Fibroblast of skin of left quadriceps (primary cell): ENCODE measurements around the gene AACS.
A peak's percentile ranks its signal among the peaks of the same experiment; 100 is the strongest.

Source experiments
- DNase-seq, 2 experiments: peaks; one replicate each; pipeline ENCODE4 v3.0.0-alpha.2; 2013; ENCODE audit warnings: low read depth in 2 of 2

The AACS gene

GRCh38 chr12:125151284-125151683 is 86.0 kb downstream of the AACS start:
- no peak for DNase-seq

DNA sequence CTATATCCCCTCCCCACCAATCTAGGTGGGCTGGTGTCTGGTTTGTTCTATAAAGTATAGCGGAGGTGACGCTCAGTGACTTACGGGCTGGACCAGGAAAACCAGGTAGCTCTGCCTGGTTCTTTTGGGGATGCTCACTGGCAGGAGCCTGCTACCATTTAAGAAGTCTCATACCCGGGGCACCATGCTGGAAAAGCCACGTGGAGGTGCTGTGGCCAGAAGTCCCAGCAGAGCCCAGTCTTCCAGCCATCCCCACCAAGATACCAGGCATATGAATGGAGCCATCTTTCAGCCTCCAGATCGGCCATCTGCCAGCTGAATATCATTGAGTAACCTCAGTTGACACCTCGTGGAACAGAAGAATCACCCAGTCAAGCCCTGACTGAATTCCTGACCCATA is 87.2 kb downstream of the AACS start:
- no peak for DNase-seq

DNA sequence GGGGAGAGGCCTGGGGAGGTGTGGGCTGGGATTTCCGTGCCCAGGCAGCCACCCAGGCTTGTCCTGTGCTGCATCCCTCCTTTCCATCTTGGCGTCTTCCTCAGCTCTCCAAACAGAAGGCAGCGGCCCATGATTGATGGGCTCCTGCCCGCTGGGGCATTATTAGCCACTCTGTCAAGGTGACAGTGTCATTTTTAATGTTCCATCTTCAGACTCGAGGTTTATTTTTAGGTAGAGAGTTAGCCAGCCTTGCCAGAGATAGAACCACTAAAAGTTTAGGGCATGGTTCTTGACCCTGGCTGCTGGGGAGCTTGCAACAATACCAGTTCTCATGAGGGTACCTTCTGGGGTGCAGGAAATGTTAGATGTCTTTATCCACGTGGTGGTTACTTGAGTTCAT is 90.1 kb downstream of the AACS start:
- no peak for DNase-seq

DNA sequence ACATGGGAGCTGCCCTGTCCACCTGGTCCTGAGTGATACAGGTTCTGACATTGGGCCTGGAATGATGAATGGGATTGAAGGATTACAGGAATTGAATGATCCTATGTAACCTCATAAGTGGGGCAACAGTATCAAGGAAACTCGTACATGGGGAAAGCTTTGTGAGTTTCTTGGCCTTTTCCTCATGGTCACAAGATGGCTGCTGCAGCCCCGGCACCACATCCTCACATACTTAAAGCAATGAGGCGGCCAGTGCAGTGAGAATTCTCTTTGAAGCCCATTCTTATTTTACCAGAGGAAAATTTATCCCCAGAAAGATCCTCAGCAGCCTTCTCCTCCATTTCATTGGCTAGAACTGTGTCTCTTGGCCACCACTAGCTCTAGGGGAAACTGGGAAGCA is 91.9 kb downstream of the AACS start:
- no peak for DNase-seq

DNA sequence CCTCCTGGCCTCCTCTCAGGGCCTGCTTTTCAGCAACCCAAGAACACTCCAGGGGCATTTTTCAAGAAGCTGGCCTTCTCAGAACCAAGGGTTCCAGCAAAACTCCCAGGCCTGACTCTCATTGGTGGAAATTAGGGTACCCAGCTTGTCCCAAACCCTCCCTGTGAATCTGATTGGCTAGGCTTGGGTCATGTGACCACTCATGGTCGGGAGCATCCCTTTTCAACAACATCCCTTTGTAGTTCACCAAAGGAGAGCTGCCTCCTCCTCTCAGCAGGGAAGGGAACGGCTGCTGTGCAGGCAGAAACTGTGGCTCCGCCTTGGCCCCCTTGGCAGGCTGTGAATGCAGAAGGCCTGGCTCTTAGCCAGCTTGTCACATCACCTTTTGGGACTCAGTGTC is 94.5 kb downstream of the AACS start:
- no peak for DNase-seq

DNA sequence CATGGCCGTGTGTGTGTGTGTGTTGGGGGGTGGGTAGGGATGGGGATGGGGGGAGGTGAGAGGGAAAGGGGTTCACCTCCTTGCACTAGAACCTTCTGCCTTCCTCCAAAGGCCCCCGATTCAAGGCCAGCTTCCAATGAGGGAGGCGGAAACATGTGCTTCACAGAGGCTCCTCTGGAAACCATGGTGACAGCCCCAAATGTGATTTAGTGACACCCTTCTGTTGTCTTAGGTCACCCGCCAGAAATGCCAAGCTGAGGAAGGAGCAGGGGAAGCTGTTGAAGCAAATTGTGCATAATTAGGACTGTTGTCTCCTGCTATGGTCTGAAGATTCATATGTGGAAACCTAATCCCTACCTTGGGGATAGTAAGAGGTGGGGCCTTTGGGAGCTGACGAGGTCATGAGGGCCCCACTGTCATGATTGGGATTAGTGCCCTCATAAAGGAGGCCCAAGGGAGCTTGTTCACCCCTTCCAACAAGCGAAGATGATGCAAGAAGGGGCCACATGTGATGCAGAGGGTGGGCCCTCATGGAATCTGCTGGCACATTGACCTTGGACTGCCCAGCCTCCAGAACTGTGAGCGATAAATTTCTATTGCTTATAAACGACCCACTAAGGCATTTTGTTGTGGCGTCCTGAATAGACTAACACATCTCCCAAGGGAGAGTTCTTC is 95.2 kb downstream of the AACS start:
- DNase-seq = no peak

- no peak for DNase-seq
Observed at GRCh38 chr12:125161712-125162022, 96.4 kb downstream of the AACS start.

- DNase-seq = no peak
Observed at GRCh38 chr12:125162489-125163028, 97.3 kb downstream of the AACS start.

DNA sequence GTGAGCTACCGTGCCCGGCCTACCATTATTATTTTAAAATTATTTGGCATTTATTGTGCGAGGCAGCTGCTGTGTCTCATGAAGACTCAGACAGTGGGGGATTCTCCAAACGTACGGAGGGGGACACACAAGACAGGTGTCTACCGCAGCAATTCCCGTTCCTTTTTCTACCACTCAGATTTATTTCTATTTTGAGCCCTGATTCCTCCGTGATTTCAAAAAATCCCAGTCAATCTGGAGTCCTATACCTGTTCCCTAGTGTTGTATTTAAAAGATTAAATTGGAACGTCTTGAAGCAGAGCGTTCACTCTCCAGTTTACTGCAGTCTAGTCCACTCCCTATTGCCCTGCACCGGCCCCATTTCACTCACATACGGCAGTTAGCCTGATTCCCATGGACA is 97.9 kb downstream of the AACS start:
- no peak for DNase-seq

GRCh38 chr12:125164541-125164940 is 99.3 kb downstream of the AACS start:
- no peak for DNase-seq

- no peak for DNase-seq
Observed at GRCh38 chr12:125166041-125166440, 100.8 kb downstream of the AACS start.

GRCh38 chr12:125167658-125168057 is 102.4 kb downstream of the AACS start:
- DNase-seq = no peak

DNA sequence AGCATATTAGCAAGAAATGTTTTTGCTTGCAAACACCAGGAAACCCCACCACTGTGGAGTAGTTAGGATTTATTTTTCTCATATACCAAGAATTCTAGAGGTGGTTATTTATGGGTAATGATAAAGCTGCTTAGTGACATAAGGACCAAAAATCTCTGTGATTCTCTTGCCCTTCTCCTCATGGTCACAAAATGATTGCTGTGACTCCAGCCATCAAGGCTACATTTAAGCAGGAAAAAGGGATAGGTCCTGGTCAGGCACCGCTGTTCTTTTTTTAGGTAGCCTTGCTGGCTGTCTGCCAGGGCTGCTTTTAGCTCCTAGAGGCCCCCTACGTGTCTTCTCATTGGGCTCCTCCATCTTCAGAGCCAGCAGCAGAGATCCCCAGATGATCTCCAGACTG is 104.2 kb downstream of the AACS start:
- DNase-seq = no peak

DNA sequence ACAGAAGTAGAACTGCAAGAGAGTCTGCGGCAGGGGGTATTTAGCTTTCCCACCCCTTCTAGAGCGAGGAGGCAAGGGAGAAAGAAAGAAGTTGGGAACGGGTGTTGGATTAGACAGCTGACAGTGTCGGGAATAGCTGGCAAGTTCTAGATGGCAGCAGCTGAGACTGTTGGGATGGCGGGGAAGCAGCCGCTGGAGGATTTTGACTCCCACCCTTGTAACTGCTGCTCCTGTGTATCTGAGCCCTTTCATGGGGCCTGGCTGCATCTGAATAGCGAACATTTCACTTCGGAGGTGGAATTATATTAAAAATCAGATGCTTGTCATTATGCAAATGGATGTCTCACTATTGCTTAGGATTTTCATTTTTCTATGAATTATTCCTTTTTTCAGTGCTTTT is 104.6 kb downstream of the AACS start:
- DNase-seq = no peak

DNA sequence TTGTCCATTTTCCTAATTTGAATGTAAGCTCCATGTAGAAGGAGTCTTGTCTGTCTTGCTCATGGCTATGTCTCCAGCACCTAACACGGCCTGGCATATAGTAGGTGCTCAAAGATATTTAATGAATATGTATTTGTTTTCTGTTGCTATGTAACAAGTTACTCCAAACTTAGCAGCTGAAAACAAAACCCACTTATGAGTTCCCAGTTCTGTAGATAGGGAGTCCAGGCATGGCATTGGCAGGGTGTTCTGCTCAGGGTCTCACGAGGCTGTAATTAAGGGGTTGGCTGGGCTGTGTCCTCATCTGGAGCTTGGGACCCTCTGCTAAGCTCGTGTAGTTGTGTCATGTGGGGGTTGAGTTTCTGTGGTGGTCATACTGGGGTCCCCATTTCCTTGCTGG is 106.0 kb downstream of the AACS start:
- DNase-seq = no peak

- no peak for DNase-seq
Observed at GRCh38 chr12:125172231-125172850, 107.1 kb downstream of the AACS start.

GRCh38 chr12:125175576-125175975 is 110.3 kb downstream of the AACS start:
- DNase-seq = no peak

DNA sequence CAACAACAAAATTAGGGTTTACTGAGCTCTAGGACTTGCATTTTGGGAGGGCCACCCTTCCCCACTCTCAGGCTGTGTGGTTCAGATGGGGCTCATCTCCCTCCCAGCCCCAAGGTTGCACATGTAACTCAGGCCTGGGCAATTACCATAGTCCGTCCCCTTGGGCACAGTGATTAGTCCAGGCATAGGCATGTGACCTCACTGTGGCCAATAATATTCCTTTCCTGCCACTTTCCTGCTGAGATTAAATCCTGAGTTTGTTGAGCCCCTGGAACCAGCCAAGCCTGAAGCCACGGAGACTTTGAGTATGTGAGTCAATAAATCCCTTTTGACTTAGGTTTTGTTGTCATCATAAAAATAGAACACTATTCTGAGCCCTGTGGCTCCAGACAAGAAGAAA is 113.0 kb downstream of the AACS start:
- DNase-seq = no peak

- no peak for DNase-seq
Observed at GRCh38 chr12:125180144-125180543, 114.9 kb downstream of the AACS start.

DNA sequence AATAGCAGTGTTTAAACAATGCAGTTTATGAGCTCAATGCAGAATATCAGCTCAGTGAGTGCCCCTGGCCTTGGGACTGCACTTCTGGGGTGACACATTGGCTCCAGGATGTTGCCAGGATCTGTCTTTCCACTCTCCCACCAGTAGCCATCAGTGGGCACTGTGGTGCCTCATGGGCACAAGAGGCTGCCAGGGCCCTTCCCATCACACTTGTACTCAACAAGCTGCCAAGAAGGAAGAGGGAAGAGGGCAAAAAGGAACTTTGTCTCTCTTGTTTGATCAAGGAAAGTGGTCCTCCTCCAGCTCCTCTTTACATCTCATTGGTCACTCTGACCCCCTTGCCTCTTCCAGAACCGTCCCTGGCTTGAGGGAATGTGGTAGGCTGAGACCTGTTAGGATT is 115.9 kb downstream of the AACS start:
- DNase-seq = no peak

GRCh38 chr12:125183187-125184067 is 118.2 kb downstream of the AACS start:
- DNase-seq = peak; percentile 51 to 54

DNA sequence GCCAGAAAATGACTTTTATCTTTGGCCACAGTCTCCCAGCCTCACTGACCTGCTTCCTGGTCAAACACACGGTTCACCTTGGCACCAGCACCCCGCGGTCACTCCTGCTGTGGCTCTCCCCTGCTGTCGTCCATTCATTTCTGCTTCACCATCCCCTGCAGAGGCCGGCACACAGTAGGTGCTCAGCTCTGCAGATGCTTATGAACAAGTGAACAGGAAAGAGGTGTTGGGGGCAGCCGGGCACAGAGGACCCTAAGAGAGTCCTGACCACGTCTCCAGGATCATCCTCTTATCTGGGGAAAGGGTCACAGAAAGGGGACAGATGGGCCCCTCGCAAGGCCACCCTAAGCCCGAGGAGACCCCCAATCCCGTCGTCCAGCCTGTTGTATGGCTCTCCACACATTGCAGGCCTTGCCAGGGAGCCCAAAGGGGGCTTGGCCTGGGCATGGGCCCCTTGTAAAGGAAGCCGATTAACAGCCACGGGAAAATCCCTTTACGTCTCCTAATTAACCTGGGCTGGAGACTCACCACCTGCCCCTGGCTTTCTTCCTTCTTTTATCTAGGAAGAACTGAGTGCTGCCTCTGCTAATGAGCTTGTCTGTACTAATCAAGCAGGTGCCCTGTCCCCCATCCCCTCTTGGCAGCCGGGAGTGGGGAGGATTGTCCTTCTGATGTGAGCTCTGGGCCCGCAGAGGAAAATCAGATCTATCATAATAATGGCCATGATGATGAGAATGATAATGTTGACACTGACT is 119.2 kb downstream of the AACS start:
- DNase-seq = no peak
